ENCODE measurements around the gene ZNF565. TPM values are rescaled to one million over a fixed set of nuclear protein-coding genes. Genes with fewer than 3 reads are reported as not detected.
"Not testable (repeated sequence)": the region's sequence is repeated elsewhere in the genome, so short reads cannot be mapped to it uniquely, and the experiment has no call there.

ZNF565 gene
- total RNA-seq, 1 experiment from 2014 or later, result 4.2 TPM

GRCh38 chr19:36150586-36150985, 63.9 kb downstream of the ZNF565 start:
- DNase-seq (ENCODE audit: low spot score), result no peak

DNA sequence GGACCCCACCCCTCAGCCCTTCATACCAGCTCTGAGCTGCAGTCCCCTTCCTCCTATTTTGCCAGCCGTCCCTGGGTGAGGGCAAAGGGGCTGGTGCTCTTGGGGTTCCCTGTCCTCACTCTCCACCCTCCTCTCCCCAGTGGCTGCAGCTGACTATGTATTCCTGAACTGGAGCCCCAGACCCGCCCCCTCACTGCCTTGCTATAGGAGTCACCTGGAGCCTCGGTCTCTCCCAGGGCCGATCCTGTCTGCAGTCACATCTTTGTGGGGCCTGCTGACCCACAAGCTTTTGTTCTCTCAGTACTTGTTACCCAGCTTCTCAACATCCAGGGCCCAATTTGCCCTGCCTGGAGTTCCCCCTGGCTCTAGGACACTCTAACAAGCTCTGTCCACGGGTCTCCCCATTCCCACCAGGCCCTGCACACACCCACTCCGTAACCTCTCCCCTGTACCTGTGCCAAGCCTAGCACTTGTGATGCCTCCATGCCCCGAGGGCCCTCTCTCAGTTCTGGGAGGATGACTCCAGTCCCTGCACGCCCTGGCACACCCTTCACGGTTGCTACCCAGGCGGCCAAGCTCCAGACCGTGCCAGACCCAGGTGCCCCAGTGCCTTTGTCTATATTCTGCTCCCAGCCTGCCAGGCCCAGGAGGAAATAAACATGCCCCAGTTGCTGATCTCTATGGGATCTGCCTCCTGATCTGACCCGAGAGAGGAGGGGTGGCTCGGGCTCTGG, 64.6 kb downstream of the ZNF565 start:
- DNase-seq (ENCODE audit: low spot score), result no peak

DNA sequence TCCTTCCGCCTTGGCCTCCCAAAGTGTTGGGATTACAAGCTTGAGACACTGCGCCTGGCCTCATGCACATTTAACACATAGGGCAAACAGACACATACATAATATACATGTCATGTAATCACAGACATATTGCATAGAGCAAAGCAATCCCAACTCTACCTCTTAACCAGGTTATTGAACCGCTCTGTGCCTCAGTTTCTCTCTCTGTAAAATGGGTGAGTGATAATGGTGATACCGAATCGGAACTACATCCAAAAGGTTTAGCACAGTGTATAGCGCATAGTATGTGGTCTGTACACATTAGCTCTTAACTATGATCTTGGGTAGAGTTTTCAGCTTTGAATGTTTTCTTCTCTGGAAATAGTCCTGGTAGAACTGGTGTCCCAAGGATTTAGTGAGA, 69.8 kb downstream of the ZNF565 start:
- DNase-seq (ENCODE audit: low spot score), result no peak

GRCh38 chr19:36142496-36142895, 72.0 kb downstream of the ZNF565 start:
- no peak for DNase-seq (ENCODE audit: low spot score)

GRCh38 chr19:36142046-36142445, 72.4 kb downstream of the ZNF565 start:
- no peak for DNase-seq (ENCODE audit: low spot score)

GRCh38 chr19:36141039-36141927, 73.2 kb downstream of the ZNF565 start:
- peak; percentile 74 for DNase-seq (ENCODE audit: low spot score)

GRCh38 chr19:36140304-36141038, 74.0 kb downstream of the ZNF565 start:
- peak; percentile 53 for DNase-seq (ENCODE audit: low spot score)

GRCh38 chr19:36139473-36140303, 74.8 kb downstream of the ZNF565 start, which contains the start of gene CAPNS1:
CAPNS1 (plus strand) TSS chr19:36140066; CDS start chr19:36141012, 946 bp downstream.
- DNase-seq (ENCODE audit: low spot score), result peak; percentile 96

GRCh38 chr19:36139120-36139472, 75.4 kb downstream of the ZNF565 start:
- DNase-seq (ENCODE audit: low spot score), result no peak

DNA sequence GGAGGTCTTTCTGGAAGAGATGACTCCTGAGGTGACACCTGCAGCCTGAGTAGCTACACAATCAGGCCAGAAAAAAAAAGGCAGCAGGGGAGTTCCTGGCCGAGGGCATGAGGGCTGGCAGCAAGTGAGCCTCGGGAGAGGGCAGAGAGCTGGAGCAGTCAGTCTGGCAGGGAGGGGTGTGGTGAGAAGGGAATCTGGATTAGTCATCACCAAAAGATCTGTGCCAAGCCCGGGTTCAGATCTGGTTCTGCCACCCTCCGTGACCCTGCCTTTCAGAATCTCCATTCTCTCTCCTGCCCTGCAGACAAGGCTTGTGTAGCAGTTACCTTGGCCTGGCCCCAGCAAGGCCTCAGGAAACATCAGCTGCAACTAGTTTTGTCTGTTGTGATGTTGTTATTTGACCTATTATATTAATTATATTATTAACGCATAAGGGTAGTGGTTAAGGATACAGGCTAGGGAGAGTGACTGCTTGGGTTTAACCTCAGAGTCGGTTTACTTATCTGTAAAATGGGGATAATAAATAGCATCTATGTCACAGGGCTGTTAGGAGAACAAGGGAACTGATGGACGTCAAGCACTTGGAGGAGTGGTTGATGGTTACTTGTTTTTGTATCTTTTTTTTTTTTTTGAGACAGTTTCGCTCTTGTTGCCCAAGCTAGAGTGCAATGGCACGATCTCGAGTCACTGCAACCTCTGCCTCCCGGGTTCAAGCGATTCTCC, 77.3 kb downstream of the ZNF565 start:
- DNase-seq (ENCODE audit: low spot score), result peak; percentile 97

DNA sequence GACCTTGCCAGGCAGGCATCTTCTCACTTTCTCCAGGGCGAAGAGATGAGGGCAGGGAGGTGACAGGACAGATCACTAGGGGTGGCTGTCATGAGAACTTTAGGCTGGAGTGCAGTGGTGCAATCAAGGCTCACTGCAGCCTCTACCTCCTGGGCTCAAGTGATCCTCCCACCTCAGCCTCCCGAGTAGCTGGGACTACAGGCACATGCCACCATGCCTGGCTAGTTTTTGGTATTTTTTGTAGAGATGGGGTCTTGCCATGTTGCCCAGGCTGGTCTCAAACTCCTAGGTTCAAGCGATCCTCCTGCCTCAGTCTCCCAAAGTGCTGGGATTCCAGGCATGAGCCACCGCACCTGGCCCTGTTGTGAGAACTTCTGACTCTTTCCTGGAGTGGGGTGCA, 79.6 kb downstream of the ZNF565 start:
- not testable (repeated sequence) for DNase-seq (ENCODE audit: low spot score)

Other genes starting within 250 kb of the ZNF565 start
- 20.4 and 24.6 TPM in 2 replicates for gene SDHAF1, start 219.5 kb downstream of the ZNF565 start, total RNA-seq (2014; rRNA removed; shearing (Covaris generic))
- gene SYNE4, start 205.9 kb downstream of the ZNF565 start, total RNA-seq (2014; rRNA removed; shearing (Covaris generic)), result 0.12 and 0.29 TPM in 2 replicates
- gene ALKBH6, start 200.5 kb downstream of the ZNF565 start, total RNA-seq (2014; rRNA removed; shearing (Covaris generic)), result 38.3 and 43.4 TPM in 2 replicates
- 5.7 and 6.7 TPM in 2 replicates for gene CLIP3, start 181.8 kb downstream of the ZNF565 start, total RNA-seq (2014; rRNA removed; shearing (Covaris generic))
- 7.3 and 13.6 TPM in 2 replicates for gene THAP8, start 160.4 kb downstream of the ZNF565 start, total RNA-seq (2014; rRNA removed; shearing (Covaris generic))
- 19.5 and 24.5 TPM in 2 replicates for gene WDR62, start 159.8 kb downstream of the ZNF565 start, total RNA-seq (2014; rRNA removed; shearing (Covaris generic))
- not detected in 2 replicates for gene OVOL3, start 103.5 kb downstream of the ZNF565 start, total RNA-seq (2014; rRNA removed; shearing (Covaris generic))
- 64.9 and 132 TPM in 2 replicates for gene POLR2I, start 99.8 kb downstream of the ZNF565 start, total RNA-seq (2014; rRNA removed; shearing (Covaris generic))
- gene TBCB, start 99.2 kb downstream of the ZNF565 start, total RNA-seq (2014; rRNA removed; shearing (Covaris generic)), result 334 and 417 TPM in 2 replicates
- 416 and 483 TPM in 2 replicates for gene CAPNS1, start 74.6 kb downstream of the ZNF565 start, total RNA-seq (2014; rRNA removed; shearing (Covaris generic))
- gene COX7A1, start 62.2 kb downstream of the ZNF565 start, total RNA-seq (2014; rRNA removed; shearing (Covaris generic)), result not detected in 2 replicates
- gene ZNF146, start 441 bp upstream of the ZNF565 start, total RNA-seq (2014; rRNA removed; shearing (Covaris generic)), result 107 and 136 TPM in 2 replicates
- gene ZFP14, start 164.5 kb upstream of the ZNF565 start, total RNA-seq (2014; rRNA removed; shearing (Covaris generic)), result 2.1 and 3.8 TPM in 2 replicates
- not detected in 2 replicates for gene ZFP82, start 204.0 kb upstream of the ZNF565 start, total RNA-seq (2014; rRNA removed; shearing (Covaris generic))